ENCODE data around the gene HNF1B. TPM values are rescaled to one million over a fixed set of nuclear protein-coding genes. Genes with fewer than 3 reads are reported as not detected.

Gene HNF1B
- total and polyA plus RNA-seq, 10 of the 15 experiments (the other 5 are each of a cell fraction or from before 2014, with no cell fraction given), result 0.51 to 12.7 (median 1.9) TPM

- TF ChIP-seq SMC3 (IDR thresholded peaks at IDR 0.05; ENCODE audit: borderline replicate concordance, low read length) (no peak), NFIC (IDR thresholded peaks at IDR 0.05; ENCODE audit: low read depth, low read length) (0 out of 2 replicates have a peak, but pooled peaks have one; percentile 22), IRF3 (IDR thresholded peaks at IDR 0.05) (no peak), RAD21 (IDR thresholded peaks at IDR 0.05; ENCODE audit: insufficient read depth, low read depth, low read length) (no peak), MAX (IDR thresholded peaks at IDR 0.05; ENCODE audit: low read depth, low read length) (no peak), ESRRA (IDR thresholded peaks at IDR 0.05; ENCODE audit: low read length) (no peak), TBL1XR1 (IDR thresholded peaks at IDR 0.05; ENCODE audit: low read depth, low read length) (no peak), CHD1 (IDR thresholded peaks at IDR 0.05; ENCODE audit: low read depth, low read length) (no peak), SMAD1 (IDR thresholded peaks at IDR 0.05; ENCODE audit: low read depth, partially characterized antibody) (no peak), PRDM15 (CRISPR knock-in tag; IDR thresholded peaks at IDR 0.05) (no peak)
These were observed 3.3 kb downstream of the HNF1B start (continued) for GRCh38 chr17:37741341-37742115.
